Caco-2 (cell line): ENCODE results near the gene SLC25A51. TPM values are rescaled to one million over a fixed set of nuclear protein-coding genes. Genes with fewer than 3 reads are reported as not detected.
A peak's percentile ranks its signal among the peaks of the same experiment; 100 is the strongest.

ENCODE experiments used
- BruUV-seq: library from RNA; stranded (reverse); fragments of 400-500 nt; replicated peaks from 2 replicates; lab custom pipeline; 2021; lab: Mats Ljungman, UMichigan
- CTCF ChIA-PET: fragments of 300-600 bp; sonication (Branson Sonifier 250); formaldehyde crosslinking; loops from one replicate; lab custom pipeline; 2022; ENCODE audit warnings: antibody characterized with exemption; lab: Charles Lee
- POLR2A ChIA-PET: fragments of 300-600 bp; sonication (Branson Sonifier 250); formaldehyde crosslinking; loops from one replicate; lab custom pipeline; 2022; ENCODE audit warnings: antibody characterized with exemption; lab: Charles Lee
- DNase-seq, 2 experiments: peaks; one replicate each; pipeline versions ENCODE4 v3.0.0 to v3.0.0-alpha.2; 2020 to 2022
- H3K27me3 ChIP-seq: replicated peaks from 2 replicates; pipeline ENCODE4 v1.6.0; 2011; ENCODE audit warnings: low read length; ENCODE audit not compliant: control insufficient read depth, insufficient read depth
- H3K36me3 ChIP-seq: 2 replicates; pipeline ENCODE4 v1.5.1; 2011; ENCODE audit warnings: low read length; ENCODE audit not compliant: control insufficient read depth, insufficient read depth
- H3K4me1 ChIP-seq: fragments of 250-450 bp; sonication (Bioruptor Pico); 2 replicates; pipeline ENCODE4 v1.5.1; 2020; ENCODE audit warnings: mild to moderate bottlenecking
- H3K4me3 ChIP-seq: 2 replicates; pipeline ENCODE4 v1.5.1; 2011; ENCODE audit warnings: low read depth, mild to moderate bottlenecking, control low read depth, low read length
- H3K9me3 ChIP-seq: fragments of 250-450 bp; sonication (Bioruptor Pico); 2 replicates; pipeline ENCODE4 v1.5.1; 2020; ENCODE audit warnings: mild to moderate bottlenecking, moderate library complexity
- H3K27ac Mint-ChIP-seq: one replicate; pipeline ENCODE4 v1.8.0; 2022; ENCODE audit warnings: mixed read lengths; ENCODE audit not compliant: unreplicated experiment
- H3K27me3 Mint-ChIP-seq: one replicate; pipeline ENCODE4 v1.8.0; 2022; ENCODE audit warnings: mixed read lengths; ENCODE audit not compliant: insufficient read depth, unreplicated experiment
- H3K36me3 Mint-ChIP-seq: one replicate; pipeline ENCODE4 v1.8.0; 2022; ENCODE audit warnings: mild to moderate bottlenecking, mixed read lengths; ENCODE audit not compliant: insufficient read depth, unreplicated experiment
- H3K4me1 Mint-ChIP-seq: one replicate; pipeline ENCODE4 v1.8.0; 2022; ENCODE audit warnings: low read depth, mixed read lengths; ENCODE audit not compliant: unreplicated experiment
- H3K4me3 Mint-ChIP-seq: one replicate; pipeline ENCODE4 v1.8.0; 2022; ENCODE audit warnings: mild to moderate bottlenecking, moderate library complexity, mixed read lengths; ENCODE audit not compliant: unreplicated experiment
- H3K9me3 Mint-ChIP-seq: one replicate; pipeline ENCODE4 v1.8.0; 2022; ENCODE audit warnings: mixed read lengths; ENCODE audit not compliant: unreplicated experiment
- CTCF ChIP-seq, 2 experiments: fragments of 200-600 bp in 1 of 2; IDR thresholded peaks; 1 replicate in 1 of 2; 2 replicates in 1 of 2; pipeline versions ENCODE4 v1.5.1 to v1.8.0; 2011 to 2022; ENCODE audit warnings: antibody characterized with exemption in 1 of 2, control low read depth in 1 of 2, inconsistent platforms in 1 of 2, low read depth in 1 of 2, low read length in 1 of 2, mild to moderate bottlenecking in 1 of 2, moderate library complexity in 1 of 2; ENCODE audit not compliant: insufficient read depth in 1 of 2, severe bottlenecking in 1 of 2, unreplicated experiment in 1 of 2
- intact Hi-C: fragments of 100-400 bp; cut with micrococcal nuclease; formaldehyde crosslinking; loops from one replicate; pipeline ENCODE4 v1.10.0; 2022; ENCODE audit not compliant: unreplicated experiment
- total RNA-seq: library from RNA; stranded (reverse); gene quantifications from 2 replicates; pipeline ENCODE4 v1.2.3, GENCODE V29; 2022

The SLC25A51 gene
- total RNA-seq, 1 experiment from 2014 or later: 29.1 TPM

- Histone ChIP-seq H3K9me3 (no peaks in the 10 kb centered on the region), H3K4me3 (no peak overlapping the region), H3K4me1 (no peaks in the 10 kb centered on the region), H3K27me3 (no peaks in the 10 kb centered on the region), H3K36me3 (no peaks in the 10 kb centered on the region)
- peaks cover 6% of the 10 kb centered on the region for H3K4me1 Mint-ChIP-seq
- TF ChIP-seq CTCF (IDR thresholded peaks at IDR 0.05; ENCODE audit: insufficient read depth in 1 of 2, low read depth in 1 of 2, low read length in 1 of 2, severe bottlenecking in 1 of 2, unreplicated experiment in 1 of 2): no peak
- CTCF ChIA-PET: no interaction called here
- POLR2A ChIA-PET: no interaction called here
- H3K4me3 Mint-ChIP-seq: no peak overlapping the region
- intact Hi-C loops: no loop called here
- H3K27ac Mint-ChIP-seq: no peak overlapping the region
- H3K36me3 Mint-ChIP-seq: peaks cover 18% of the 10 kb centered on the region
- DNase-seq: no peak
- H3K9me3 Mint-ChIP-seq: no peaks in the 10 kb centered on the region
- H3K27me3 Mint-ChIP-seq: no peaks in the 10 kb centered on the region
- no TSS peak for BruUV-seq
Observed at GRCh38 chr9:37924538-37924937, 20.6 kb upstream of the SLC25A51 start.

- peaks cover 18% of the 10 kb centered on the region for H3K36me3 Mint-ChIP-seq
- TF ChIP-seq CTCF (IDR thresholded peaks at IDR 0.05; ENCODE audit: insufficient read depth in 1 of 2, low read depth in 1 of 2, low read length in 1 of 2, severe bottlenecking in 1 of 2, unreplicated experiment in 1 of 2): no peak
- H3K27ac Mint-ChIP-seq: peak overlapping the region; percentile 42
- no peaks in the 10 kb centered on the region for H3K9me3 Mint-ChIP-seq
- no peaks in the 10 kb centered on the region for H3K9me3 ChIP-seq
- H3K4me3 Mint-ChIP-seq: no peak overlapping the region
- intact Hi-C loops: no loop called here
- H3K4me1 ChIP-seq: no peaks in the 10 kb centered on the region
- H3K27me3 Mint-ChIP-seq: no peaks in the 10 kb centered on the region
- ChIA-PET CTCF (no interaction called here), POLR2A (no interaction called here)
- H3K4me3 ChIP-seq: no peak overlapping the region
- peaks cover 6% of the 10 kb centered on the region for H3K4me1 Mint-ChIP-seq
- no peaks in the 10 kb centered on the region for H3K27me3 ChIP-seq
- no peaks in the 10 kb centered on the region for H3K36me3 ChIP-seq
- DNase-seq: no peak
- BruUV-seq: no TSS peak
Observed at GRCh38 chr9:37923796-37924427, 20.0 kb upstream of the SLC25A51 start.

GRCh38 chr9:37923118-37923795 lies 19.3 kb upstream of the SLC25A51 start:
- Histone ChIP-seq H3K9me3 (no peaks in the 10 kb centered on the region), H3K4me3 (no peak overlapping the region), H3K4me1 (no peaks in the 10 kb centered on the region), H3K27me3 (no peaks in the 10 kb centered on the region), H3K36me3 (no peaks in the 10 kb centered on the region)
- Mint-ChIP-seq H3K27me3 (no peaks in the 10 kb centered on the region), H3K36me3 (peaks cover 18% of the 10 kb centered on the region), H3K27ac (peak overlapping the region; percentile 42), H3K4me1 (peaks cover 6% of the 10 kb centered on the region), H3K9me3 (no peaks in the 10 kb centered on the region), H3K4me3 (no peak overlapping the region)
- TF ChIP-seq CTCF (IDR thresholded peaks at IDR 0.05; ENCODE audit: insufficient read depth in 1 of 2, low read depth in 1 of 2, low read length in 1 of 2, severe bottlenecking in 1 of 2, unreplicated experiment in 1 of 2): no peak
- ChIA-PET POLR2A (no interaction called here), CTCF (no interaction called here)
- DNase-seq: no peak
- BruUV-seq: no TSS peak
- intact Hi-C loops: no loop called here
